HL-60/S4 treated with phorbol 12-myristate 13-acetate at 8.2 ng/mL for 4 days and 3 days (cell line): Measurements from ENCODE around the gene PRR36.

ENCODE experiments used
- in situ Hi-C: fragments of 300-500 bp; cut with MboI; formaldehyde crosslinking; loops from 2 replicates; pipeline ENCODE4 v1.15.0; 2022; ENCODE audit warnings: low sequenced_read_pairs

The PRR36 gene

DNA sequence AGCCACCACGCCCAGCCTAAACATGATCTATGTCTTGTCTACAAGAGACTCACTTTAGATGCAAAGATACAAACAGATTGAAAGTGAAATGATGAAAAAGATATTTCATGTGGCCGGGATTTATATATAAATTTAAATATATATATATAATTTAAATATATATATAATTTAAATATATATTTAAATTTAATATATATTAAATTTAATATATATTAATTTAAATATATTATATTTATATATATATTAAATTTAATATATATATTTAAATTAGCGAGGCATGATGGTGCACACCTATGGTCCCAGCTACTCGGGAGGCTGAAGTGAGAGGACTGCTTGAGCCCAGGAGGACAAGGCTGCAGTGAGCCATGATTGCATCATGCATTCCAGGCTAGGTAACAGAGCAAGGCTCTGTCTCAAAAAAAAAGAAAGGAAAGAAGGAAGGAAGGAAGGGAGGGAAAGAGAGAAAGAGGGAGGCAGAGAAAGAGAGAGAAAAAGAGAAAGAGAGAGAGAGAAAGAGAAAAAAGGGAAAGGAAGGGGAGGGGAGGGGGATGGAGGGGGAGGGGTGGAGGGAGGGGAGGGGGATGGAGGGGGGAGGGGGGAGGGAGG lies 51.2 kb downstream of the PRR36 start:
- in situ Hi-C loops, result loop anchor here (25.0 kb wide), 1 partner anchor 461 kb away; no protein-coding TSS in a partner anchor

DNA sequence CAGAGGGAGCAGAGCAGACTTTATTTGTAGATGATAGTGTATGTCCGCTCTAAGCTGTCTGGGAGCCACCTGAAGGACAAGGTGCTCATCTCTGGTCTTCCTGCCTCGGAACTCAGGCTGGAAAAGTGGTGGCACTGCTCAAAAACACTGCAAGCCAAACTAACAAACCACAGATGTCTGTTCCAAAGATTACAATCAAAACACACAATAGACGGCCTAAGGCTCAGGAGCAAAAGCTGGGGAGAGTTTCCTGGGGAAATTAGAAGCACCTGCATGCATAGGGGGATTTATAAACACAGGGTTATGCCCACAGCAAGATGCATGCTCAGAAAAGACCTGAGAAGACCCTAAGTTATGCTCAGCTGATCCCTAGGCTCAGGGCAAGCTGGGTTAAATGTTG lies 53.6 kb downstream of the PRR36 start:
- in situ Hi-C loops, result loop anchor here (25.0 kb wide), 1 partner anchor 458 kb away; no protein-coding TSS in a partner anchor

DNA sequence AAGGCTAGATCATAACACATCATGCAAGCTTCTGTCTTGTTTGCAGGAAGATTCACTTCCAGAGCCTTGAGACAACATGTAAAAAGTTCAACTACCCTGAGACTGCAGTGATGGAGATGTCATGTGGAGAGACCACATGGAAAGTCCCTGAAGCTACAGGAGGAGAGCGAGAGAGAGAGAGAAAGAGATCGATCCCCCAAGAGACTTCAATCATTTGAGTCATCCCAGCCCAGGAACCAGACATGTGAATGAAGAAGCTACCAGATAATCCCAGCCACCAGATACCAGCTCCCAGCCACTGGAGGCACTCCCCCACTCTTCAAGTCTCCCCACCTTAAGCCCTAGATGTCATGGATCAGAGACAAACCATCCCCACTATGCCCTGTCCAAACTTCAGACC lies 54.9 kb downstream of the PRR36 start:
- in situ Hi-C loops, result loop anchor here (25.0 kb wide), 1 partner anchor 457 kb away; no protein-coding TSS in a partner anchor

DNA sequence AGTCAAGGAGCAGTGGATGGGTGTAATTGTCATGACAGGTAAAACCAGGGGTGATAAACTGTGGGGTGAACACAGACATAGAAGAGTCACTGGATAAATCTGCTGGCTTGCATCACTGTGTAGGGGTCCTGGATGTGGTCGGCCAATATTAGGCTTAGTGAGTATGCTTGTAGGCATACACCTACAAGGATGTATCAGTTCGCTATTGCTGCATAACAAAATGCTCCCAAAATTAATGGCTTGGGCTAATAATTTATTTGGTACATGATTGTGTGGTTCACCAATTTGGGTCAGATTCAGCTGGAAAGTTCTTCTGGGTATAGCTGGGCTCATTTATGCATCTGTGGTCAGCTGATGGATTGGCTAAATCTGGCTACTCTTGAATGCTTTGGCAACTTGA lies 55.4 kb downstream of the PRR36 start:
- in situ Hi-C loops, result loop anchor here (25.0 kb wide), 1 partner anchor 457 kb away; no protein-coding TSS in a partner anchor
